Type B pancreatic cell (in vitro differentiated cells): ENCODE measurements around the gene CSRP2. TPM values are rescaled to one million over a fixed set of nuclear protein-coding genes. Genes with fewer than 3 reads are reported as not detected.
A peak's percentile ranks its signal among the peaks of the same experiment; 100 is the strongest.

Source experiments
- DNase-seq: peaks from one replicate; pipeline ENCODE4 v3.0.0; 2021; ENCODE audit warnings: mixed read lengths; ENCODE audit not compliant: unreplicated experiment; ENCODE audit errors: extremely low spot score
- H3K27ac Mint-ChIP-seq: 2 replicates; pipeline ENCODE4 v1.8.0; 2021; ENCODE audit warnings: mild to moderate bottlenecking, mixed read lengths
- H3K27me3 Mint-ChIP-seq: 2 replicates; pipeline ENCODE4 v1.8.0; 2021; ENCODE audit warnings: mixed read lengths
- H3K36me3 Mint-ChIP-seq: 2 replicates; pipeline ENCODE4 v1.8.0; 2021; ENCODE audit warnings: mixed read lengths
- H3K4me1 Mint-ChIP-seq: one replicate; pipeline ENCODE4 v1.8.0; 2021; ENCODE audit warnings: mixed read lengths; ENCODE audit not compliant: unreplicated experiment
- H3K4me3 Mint-ChIP-seq: 2 replicates; pipeline ENCODE4 v1.8.0; 2021; ENCODE audit warnings: mild to moderate bottlenecking, mixed read lengths
- H3K9me3 Mint-ChIP-seq: 2 replicates; pipeline ENCODE4 v1.8.0; 2021; ENCODE audit warnings: mixed read lengths
- total RNA-seq: library from RNA; stranded (reverse); gene quantifications from 2 replicates; pipeline ENCODE4 v1.2.1, GENCODE V29; 2021; ENCODE audit warnings: low replicate concordance
- TF ChIP-seq, protein P1 (sequence below): fragments of 200-600 bp; sonication (generic); conservative IDR thresholded peaks from 2 replicates; pipeline ENCODE4 v1.5.0; 2021; ENCODE audit warnings: antibody characterized with exemption, mild to moderate bottlenecking

Gene CSRP2
- total RNA-seq, 1 donor from 2014 or later = 88.9 TPM

DNA sequence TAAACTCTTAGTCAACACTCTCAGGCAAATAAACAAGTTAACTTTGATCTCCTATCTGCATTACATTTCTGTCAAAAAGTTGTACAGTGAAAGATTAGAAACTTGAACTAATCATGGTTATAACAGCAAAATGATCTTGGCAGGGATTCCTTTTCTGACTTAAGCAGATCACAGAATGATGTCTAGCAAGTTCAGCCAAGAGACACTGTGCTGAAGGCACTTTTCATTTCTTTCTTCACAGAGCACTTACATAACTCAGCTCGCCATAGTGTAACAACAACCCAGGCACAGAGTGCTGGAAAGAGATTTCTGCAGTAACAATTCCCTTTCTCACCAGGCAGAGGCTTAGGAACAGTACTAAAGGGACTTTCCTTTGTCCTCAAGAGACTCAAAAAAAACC is 19.6 kb upstream of the CSRP2 start:
- Mint-ChIP-seq H3K27ac (peak overlapping the region; percentile 15), H3K27me3 (no peaks in the 10 kb centered on the region), H3K9me3 (no peaks in the 10 kb centered on the region), H3K36me3 (peaks cover 3% of the 10 kb centered on the region), H3K4me1 (peaks cover 7% of the 10 kb centered on the region), H3K4me3 (no peak overlapping the region)
- no peak for DNase-seq
- TF ChIP-seq, protein P1, sequence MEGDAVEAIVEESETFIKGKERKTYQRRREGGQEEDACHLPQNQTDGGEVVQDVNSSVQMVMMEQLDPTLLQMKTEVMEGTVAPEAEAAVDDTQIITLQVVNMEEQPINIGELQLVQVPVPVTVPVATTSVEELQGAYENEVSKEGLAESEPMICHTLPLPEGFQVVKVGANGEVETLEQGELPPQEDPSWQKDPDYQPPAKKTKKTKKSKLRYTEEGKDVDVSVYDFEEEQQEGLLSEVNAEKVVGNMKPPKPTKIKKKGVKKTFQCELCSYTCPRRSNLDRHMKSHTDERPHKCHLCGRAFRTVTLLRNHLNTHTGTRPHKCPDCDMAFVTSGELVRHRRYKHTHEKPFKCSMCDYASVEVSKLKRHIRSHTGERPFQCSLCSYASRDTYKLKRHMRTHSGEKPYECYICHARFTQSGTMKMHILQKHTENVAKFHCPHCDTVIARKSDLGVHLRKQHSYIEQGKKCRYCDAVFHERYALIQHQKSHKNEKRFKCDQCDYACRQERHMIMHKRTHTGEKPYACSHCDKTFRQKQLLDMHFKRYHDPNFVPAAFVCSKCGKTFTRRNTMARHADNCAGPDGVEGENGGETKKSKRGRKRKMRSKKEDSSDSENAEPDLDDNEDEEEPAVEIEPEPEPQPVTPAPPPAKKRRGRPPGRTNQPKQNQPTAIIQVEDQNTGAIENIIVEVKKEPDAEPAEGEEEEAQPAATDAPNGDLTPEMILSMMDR = no peak

DNA sequence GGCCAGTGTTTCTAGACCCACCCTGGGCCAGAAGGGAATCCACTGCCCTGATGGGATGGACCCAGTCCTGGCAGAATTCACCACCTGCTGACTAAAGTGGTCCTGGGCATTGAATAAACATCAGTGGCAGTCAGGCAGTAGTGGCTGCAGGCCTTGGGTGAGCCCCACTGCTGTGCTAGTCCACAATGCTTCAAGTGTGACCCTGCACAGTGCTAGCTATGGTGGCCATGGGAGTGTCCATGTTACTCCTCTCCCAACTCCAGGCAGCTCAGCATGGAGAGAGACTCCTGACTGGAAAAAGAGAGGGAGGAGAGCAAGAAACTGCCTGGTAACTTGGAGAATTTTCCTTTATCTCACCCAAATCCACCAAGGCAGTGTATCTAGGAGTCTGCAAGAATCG is 17.5 kb upstream of the CSRP2 start:
- H3K27me3 Mint-ChIP-seq = no peaks in the 10 kb centered on the region
- peaks cover 11% of the 10 kb centered on the region for H3K4me1 Mint-ChIP-seq
- DNase-seq = no peak
- H3K4me3 Mint-ChIP-seq = no peak overlapping the region
- H3K27ac Mint-ChIP-seq = no peak overlapping the region
- H3K9me3 Mint-ChIP-seq = no peaks in the 10 kb centered on the region
- peaks cover 3% of the 10 kb centered on the region for H3K36me3 Mint-ChIP-seq
- TF ChIP-seq, protein P1 = no peak

DNA sequence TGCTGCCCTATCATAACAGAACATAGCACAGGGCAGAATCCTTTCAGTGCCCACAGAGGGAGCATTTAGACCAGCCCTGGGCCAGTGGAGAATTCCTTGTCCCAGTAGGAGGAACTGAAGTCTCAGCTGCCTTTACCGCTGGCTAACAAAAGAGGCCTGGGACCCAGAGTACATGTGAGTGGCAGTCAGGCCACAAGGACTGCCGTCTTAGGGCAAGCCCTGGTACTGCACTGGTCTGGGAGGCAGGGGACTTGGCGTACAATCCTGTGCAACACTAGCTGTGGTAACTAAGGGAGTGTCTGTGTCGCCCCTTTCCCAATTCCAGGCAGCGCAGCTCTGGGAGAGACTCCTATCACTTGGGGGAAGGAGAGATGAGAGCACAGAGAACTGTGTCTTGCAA is 17.0 kb upstream of the CSRP2 start:
- DNase-seq = no peak
- peaks cover 13% of the 10 kb centered on the region for H3K4me1 Mint-ChIP-seq
- H3K4me3 Mint-ChIP-seq = no peak overlapping the region

DNA sequence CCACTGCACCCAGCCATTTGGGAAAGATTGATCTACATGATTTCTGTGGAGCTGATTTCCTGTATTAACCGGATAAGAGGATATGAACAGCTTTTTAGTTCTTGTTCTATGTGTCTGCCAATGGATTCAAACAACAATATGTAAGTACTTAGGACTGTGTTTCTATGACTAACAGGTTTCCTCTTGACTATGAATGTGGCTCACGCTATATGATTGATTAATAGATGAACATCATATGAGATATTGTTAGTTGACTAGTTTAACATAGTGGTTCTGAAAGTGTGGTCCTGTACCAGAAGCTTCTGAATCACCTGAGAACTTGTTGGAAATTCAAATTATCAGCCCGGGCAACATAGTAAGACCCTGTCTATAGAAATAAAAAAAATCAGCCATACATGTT is 12.8 kb upstream of the CSRP2 start:
- H3K4me1 Mint-ChIP-seq = peaks cover 12% of the 10 kb centered on the region

More for the DNA sequence above, 17.0 kb upstream of the CSRP2 start:
- TF ChIP-seq, protein P1 = no peak
- no peaks in the 10 kb centered on the region for H3K9me3 Mint-ChIP-seq
- no peaks in the 10 kb centered on the region for H3K27me3 Mint-ChIP-seq
- no peak overlapping the region for H3K27ac Mint-ChIP-seq
- peaks cover 3% of the 10 kb centered on the region for H3K36me3 Mint-ChIP-seq

DNA sequence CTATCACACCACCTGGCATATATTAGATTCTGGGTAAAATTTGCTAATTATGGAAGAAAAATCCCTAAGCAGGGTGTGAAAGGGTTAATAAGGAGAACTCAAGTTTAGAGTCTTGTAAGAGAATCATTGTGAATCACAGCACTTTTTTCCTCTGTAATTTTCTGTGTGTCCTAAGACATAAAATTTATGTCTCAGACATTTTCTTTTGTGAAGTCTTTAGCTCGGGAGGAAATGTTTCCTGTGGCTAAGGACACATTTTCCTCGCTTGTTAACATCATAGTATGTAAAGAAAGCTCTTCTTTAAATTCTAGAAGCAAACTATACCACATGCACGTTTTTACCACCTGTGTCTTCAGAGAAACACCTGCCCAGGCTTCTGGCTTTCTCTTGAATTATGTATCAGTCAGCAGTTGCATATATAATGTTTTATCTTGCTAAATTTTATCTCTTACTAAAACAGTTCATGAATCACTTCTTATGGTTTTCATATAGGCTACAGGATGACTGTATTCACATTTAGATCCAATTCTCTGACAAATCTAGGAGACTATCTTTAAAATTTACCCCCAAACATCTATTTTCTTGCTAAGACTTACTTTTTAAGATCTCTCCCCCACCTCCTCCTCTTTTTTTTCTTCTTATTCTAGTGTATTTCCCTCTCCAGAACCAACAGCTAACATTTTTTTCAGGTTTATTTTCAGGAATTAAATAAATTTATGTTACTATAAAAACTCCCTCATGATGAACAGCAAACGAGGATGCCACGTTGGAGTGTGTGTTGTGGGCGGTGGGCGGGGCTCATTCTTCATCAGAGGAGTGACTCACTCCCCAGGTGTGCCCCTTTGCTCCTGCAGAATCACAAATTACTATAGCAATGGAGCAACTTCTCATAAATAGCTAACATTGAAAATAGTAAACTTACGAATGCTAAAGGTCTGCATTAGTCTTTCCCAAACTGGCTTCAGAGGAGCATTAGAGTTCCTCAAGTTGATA is 11.6 kb upstream of the CSRP2 start:
- no peak overlapping the region for H3K27ac Mint-ChIP-seq

More for the DNA sequence above, 12.8 kb upstream of the CSRP2 start:
- DNase-seq = no peak
- Mint-ChIP-seq H3K4me3 (no peak overlapping the region), H3K9me3 (no peaks in the 10 kb centered on the region), H3K36me3 (peaks cover 3% of the 10 kb centered on the region), H3K27ac (no peak overlapping the region), H3K27me3 (no peaks in the 10 kb centered on the region)
- TF ChIP-seq, protein P1 = no peak

More for the DNA sequence above, 11.6 kb upstream of the CSRP2 start:
- DNase-seq = no peak
- Mint-ChIP-seq H3K4me3 (no peak overlapping the region), H3K27me3 (no peaks in the 10 kb centered on the region), H3K9me3 (no peaks in the 10 kb centered on the region), H3K4me1 (peaks cover 12% of the 10 kb centered on the region), H3K36me3 (peaks cover 3% of the 10 kb centered on the region)
- TF ChIP-seq, protein P1 = no peak
